HL-60 (cell line): ENCODE results near the gene MINDY3.

Experiments
- CTCF ChIP-seq: IDR thresholded peaks from one replicate; pipeline ENCODE4 v1.5.1; 2011; ENCODE audit warnings: low read length, control low read depth, inconsistent platforms; ENCODE audit not compliant: insufficient read depth
- GABPA ChIP-seq: IDR thresholded peaks from 2 replicates; pipeline ENCODE4 v1.6.1; 2012; ENCODE audit warnings: low read depth
- POLR2AphosphoS5 ChIP-seq: IDR thresholded peaks from 2 replicates; pipeline ENCODE4 v1.6.1; 2012; ENCODE audit warnings: low read depth
- REST ChIP-seq: IDR thresholded peaks from 2 replicates; pipeline ENCODE4 v1.6.1; 2012; ENCODE audit warnings: low read depth; ENCODE audit not compliant: insufficient replicate concordance

GRCh38 chr10:15844517-15844916, 15.8 kb downstream of the MINDY3 start:
- TF ChIP-seq CTCF: no peak
- no peak for TF ChIP-seq GABPA
- TF ChIP-seq REST: no peak
- TF ChIP-seq POLR2AphosphoS5: no peak
